HepG2 (cell line): ENCODE data around the gene CACNA1G. TPM values are rescaled to one million over a fixed set of nuclear protein-coding genes. Genes with fewer than 3 reads are reported as not detected.

ENCODE experiments used
- BRCA1 ChIP-seq: sonication (generic); formaldehyde crosslinking; IDR thresholded peaks from 2 replicates; pipeline ENCODE4 v1.4.0; 2020; ENCODE audit warnings: missing genetic modification reagents
- CENPBD1 ChIP-seq: sonication (generic); formaldehyde crosslinking; IDR thresholded peaks from 2 replicates; pipeline ENCODE4 v1.8.0; 2022; ENCODE audit warnings: missing genetic modification reagents, low read depth, mild to moderate bottlenecking, borderline replicate concordance
- FOXA1 ChIP-seq, 2 experiments: fragments of 450-650 bp in 1 of 2; sonication (generic) in 1 of 2; formaldehyde crosslinking in 1 of 2; IDR thresholded peaks; 2 replicates each; pipeline versions ENCODE4 v1.4.0 to v1.6.1; 2016 to 2020; ENCODE audit warnings: missing genetic modification reagents in 1 of 2
- FOXK1 ChIP-seq: sonication (generic); formaldehyde crosslinking; IDR thresholded peaks from 2 replicates; pipeline ENCODE4 v1.4.0; 2020; ENCODE audit warnings: low read depth, missing genetic modification reagents, borderline replicate concordance
- KDM2A ChIP-seq: sonication (generic); formaldehyde crosslinking; IDR thresholded peaks from 2 replicates; pipeline ENCODE4 v1.4.0; 2020; ENCODE audit warnings: low read depth, missing genetic modification reagents, borderline replicate concordance
- POLR2AphosphoS2 ChIP-seq: IDR thresholded peaks from 2 replicates; pipeline ENCODE4 v1.6.1; 2011; ENCODE audit warnings: low read depth, low read length, improper control_type of control experiment
- SOX6 ChIP-seq, 2 experiments: fragments of 450-650 bp in 1 of 2; sonication (generic) in 1 of 2; formaldehyde crosslinking in 1 of 2; IDR thresholded peaks; 2 replicates each; pipeline versions ENCODE4 v1.4.0 to v1.6.1; 2017 to 2020; ENCODE audit warnings: antibody characterized with exemption in 1 of 2, mild to moderate bottlenecking in 1 of 2, missing genetic modification reagents in 1 of 2
- SRSF1 ChIP-seq: fragments of 200-400 bp; formaldehyde crosslinking; optimal IDR thresholded peaks from 2 replicates; pipeline ENCODE3; 2017; ENCODE audit warnings: mild to moderate bottlenecking, low read depth, low read length, moderate library complexity
- XBP1 ChIP-seq: sonication (generic); formaldehyde crosslinking; IDR thresholded peaks from 2 replicates; pipeline ENCODE4 v1.5.0; 2020; ENCODE audit warnings: missing genetic modification reagents
- ZBTB46 ChIP-seq: sonication (generic); formaldehyde crosslinking; IDR thresholded peaks from 2 replicates; pipeline ENCODE4 v1.4.0; 2020; ENCODE audit warnings: mild to moderate bottlenecking, missing genetic modification reagents, borderline replicate concordance
- ZBTB7B ChIP-seq: sonication (generic); formaldehyde crosslinking; IDR thresholded peaks from 2 replicates; pipeline ENCODE4 v1.4.0; 2020; ENCODE audit warnings: missing genetic modification reagents
- ZNF230 ChIP-seq: sonication (generic); formaldehyde crosslinking; IDR thresholded peaks from 2 replicates; pipeline ENCODE4 v1.4.0; 2020; ENCODE audit warnings: mild to moderate bottlenecking, missing genetic modification reagents
- ZNF343 ChIP-seq: sonication (generic); formaldehyde crosslinking; IDR thresholded peaks from 2 replicates; pipeline ENCODE4 v1.4.0; 2020; ENCODE audit warnings: mild to moderate bottlenecking, missing genetic modification reagents
- ZNF784 ChIP-seq: sonication (generic); formaldehyde crosslinking; IDR thresholded peaks from 2 replicates; pipeline ENCODE4 v1.5.1; 2020; ENCODE audit warnings: missing genetic modification reagents, mild to moderate bottlenecking, borderline replicate concordance
- ZSCAN29 ChIP-seq: sonication (generic); formaldehyde crosslinking; conservative IDR thresholded peaks from 2 replicates; pipeline ENCODE4 v1.4.0; 2020; ENCODE audit warnings: mild to moderate bottlenecking, missing genetic modification reagents
- ZSCAN30 ChIP-seq: sonication (generic); formaldehyde crosslinking; IDR thresholded peaks from 2 replicates; pipeline ENCODE4 v1.5.0; 2020; ENCODE audit warnings: mild to moderate bottlenecking, missing genetic modification reagents
- polyA plus RNA-seq, 8 experiments: library from polyadenylated mRNA; depleted of rRNA in 3 of 8; stranded (reverse) in 7 of 8; unstranded in 1 of 8; fragments of >200 nt; fragmentation: Illumina TruSeq in 4 of 8; extraction: Trizol in 4 of 8; gene quantifications; 2 replicates each; pipeline versions ENCODE4 v1.2.1 to v1.2.3, GENCODE V29; 2011 to 2016; ENCODE audit warnings: low read depth in 4 of 8, missing spikeins in 1 of 8, mixed read lengths in 1 of 8; ENCODE audit not compliant: insufficient read depth in 1 of 8
- total RNA-seq, 5 experiments: library from RNA; depleted of rRNA; stranded (reverse); fragments of >200 nt; fragmentation: Illumina TruSeq; extraction: Trizol; gene quantifications; 2 replicates each; pipeline ENCODE4 v1.2.3, GENCODE V29; 2016; ENCODE audit warnings: low read depth in 1 of 5
- TF ChIP-seq, protein P1 (sequence below): sonication (generic); formaldehyde crosslinking; IDR thresholded peaks from 2 replicates; pipeline ENCODE4 v1.8.1; 2023; ENCODE audit warnings: missing genetic modification reagents, inconsistent platforms, borderline replicate concordance
- TF ChIP-seq, protein P2 (sequence below): IDR thresholded peaks from 2 replicates; pipeline ENCODE4 v1.6.1; 2016; ENCODE audit warnings: low read depth
- TF ChIP-seq, protein P3 (sequence below): sonication (generic); formaldehyde crosslinking; IDR thresholded peaks from 2 replicates; pipeline ENCODE4 v1.4.0; 2020; ENCODE audit warnings: mild to moderate bottlenecking, missing genetic modification reagents

The CACNA1G gene
- total and polyA plus RNA-seq, 2 of the 13 experiments (the other 11 are each of a cell fraction or from before 2014, with no cell fraction given): 0.02 TPM; not detected in 1

- no peak for TF ChIP-seq FOXA1 (IDR thresholded peaks at IDR 0.05)
- TF ChIP-seq FOXA1 (CRISPR knock-in tag; IDR thresholded peaks at IDR 0.05): peak; percentile 70
- TF ChIP-seq, protein P1, sequence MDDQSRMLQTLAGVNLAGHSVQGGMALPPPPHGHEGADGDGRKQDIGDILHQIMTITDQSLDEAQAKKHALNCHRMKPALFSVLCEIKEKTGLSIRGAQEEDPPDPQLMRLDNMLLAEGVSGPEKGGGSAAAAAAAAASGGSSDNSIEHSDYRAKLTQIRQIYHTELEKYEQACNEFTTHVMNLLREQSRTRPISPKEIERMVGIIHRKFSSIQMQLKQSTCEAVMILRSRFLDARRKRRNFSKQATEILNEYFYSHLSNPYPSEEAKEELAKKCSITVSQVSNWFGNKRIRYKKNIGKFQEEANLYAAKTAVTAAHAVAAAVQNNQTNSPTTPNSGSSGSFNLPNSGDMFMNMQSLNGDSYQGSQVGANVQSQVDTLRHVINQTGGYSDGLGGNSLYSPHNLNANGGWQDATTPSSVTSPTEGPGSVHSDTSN: no peak
- TF ChIP-seq XBP1 (CRISPR knock-in tag): no peak
- peak; percentile 72; the same call in 1 of the 2 replicates for TF ChIP-seq ZBTB7B (CRISPR knock-in tag)
- no peak for TF ChIP-seq KDM2A (CRISPR knock-in tag)
- TF ChIP-seq ZSCAN30: no peak
- no peak for TF ChIP-seq POLR2AphosphoS2
- no peak for TF ChIP-seq SRSF1
- TF ChIP-seq ZSCAN29: no peak
- TF ChIP-seq SOX6 (IDR thresholded peaks at IDR 0.05): no peak
- TF ChIP-seq SOX6 (CRISPR knock-in tag; IDR thresholded peaks at IDR 0.05): peak; percentile 40; the same call in 1 of the 2 replicates
- TF ChIP-seq CENPBD1 (CRISPR knock-in tag): no peak
- TF ChIP-seq, protein P2, sequence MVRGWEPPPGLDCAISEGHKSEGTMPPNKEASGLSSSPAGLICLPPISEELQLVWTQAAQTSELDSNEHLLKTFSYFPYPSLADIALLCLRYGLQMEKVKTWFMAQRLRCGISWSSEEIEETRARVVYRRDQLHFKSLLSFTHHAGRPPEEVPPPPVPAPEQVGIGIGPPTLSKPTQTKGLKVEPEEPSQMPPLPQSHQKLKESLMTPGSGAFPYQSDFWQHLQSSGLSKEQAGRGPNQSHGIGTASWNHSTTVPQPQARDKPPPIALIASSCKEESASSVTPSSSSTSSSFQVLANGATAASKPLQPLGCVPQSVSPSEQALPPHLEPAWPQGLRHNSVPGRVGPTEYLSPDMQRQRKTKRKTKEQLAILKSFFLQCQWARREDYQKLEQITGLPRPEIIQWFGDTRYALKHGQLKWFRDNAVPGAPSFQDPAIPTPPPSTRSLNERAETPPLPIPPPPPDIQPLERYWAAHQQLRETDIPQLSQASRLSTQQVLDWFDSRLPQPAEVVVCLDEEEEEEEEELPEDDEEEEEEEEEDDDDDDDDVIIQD (CRISPR knock-in tag): no peak
- no peak for TF ChIP-seq BRCA1 (CRISPR knock-in tag)
- no peak for TF ChIP-seq ZNF343
- 0 out of 2 replicates have a peak, but pooled peaks have one; percentile 27 for TF ChIP-seq FOXK1 (CRISPR knock-in tag)
- TF ChIP-seq, protein P3, sequence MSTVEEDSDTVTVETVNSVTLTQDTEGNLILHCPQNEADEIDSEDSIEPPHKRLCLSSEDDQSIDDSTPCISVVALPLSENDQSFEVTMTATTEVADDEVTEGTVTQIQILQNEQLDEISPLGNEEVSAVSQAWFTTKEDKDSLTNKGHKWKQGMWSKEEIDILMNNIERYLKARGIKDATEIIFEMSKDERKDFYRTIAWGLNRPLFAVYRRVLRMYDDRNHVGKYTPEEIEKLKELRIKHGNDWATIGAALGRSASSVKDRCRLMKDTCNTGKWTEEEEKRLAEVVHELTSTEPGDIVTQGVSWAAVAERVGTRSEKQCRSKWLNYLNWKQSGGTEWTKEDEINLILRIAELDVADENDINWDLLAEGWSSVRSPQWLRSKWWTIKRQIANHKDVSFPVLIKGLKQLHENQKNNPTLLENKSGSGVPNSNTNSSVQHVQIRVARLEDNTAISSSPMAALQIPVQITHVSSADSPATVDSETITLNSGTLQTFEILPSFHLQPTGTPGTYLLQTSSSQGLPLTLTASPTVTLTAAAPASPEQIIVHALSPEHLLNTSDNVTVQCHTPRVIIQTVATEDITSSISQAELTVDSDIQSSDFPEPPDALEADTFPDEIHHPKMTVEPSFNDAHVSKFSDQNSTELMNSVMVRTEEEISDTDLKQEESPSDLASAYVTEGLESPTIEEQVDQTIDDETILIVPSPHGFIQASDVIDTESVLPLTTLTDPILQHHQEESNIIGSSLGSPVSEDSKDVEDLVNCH (CRISPR knock-in tag): no peak
- no peak for TF ChIP-seq ZNF230 (CRISPR knock-in tag)
- TF ChIP-seq ZNF784 (CRISPR knock-in tag): no peak
- TF ChIP-seq ZBTB46 (CRISPR knock-in tag): no peak
These were observed 82.5 kb downstream of the CACNA1G start (continued) for GRCh38 chr17:50642722-50643656.
